ENCODE measurements around the gene CALD1.

GRCh38 chr7:134764365-134764764 is 15.1 kb upstream of the CALD1 start:
- TF ChIP-seq EZH2 (IDR thresholded peaks at IDR 0.05; ENCODE audit: borderline replicate concordance, insufficient read depth, low read length, poor library complexity, severe bottlenecking) (no peak), CTCF (IDR thresholded peaks at IDR 0.05; ENCODE audit: poor library complexity, severe bottlenecking) (no peak), POLR2AphosphoS5 (IDR thresholded peaks at IDR 0.05) (no peak), RAD21 (conservative IDR thresholded peaks at IDR 0.05) (no peak), SMC3 (conservative IDR thresholded peaks at IDR 0.05; ENCODE audit: poor library complexity) (no peak), REST (IDR thresholded peaks at IDR 0.05; ENCODE audit: borderline replicate concordance) (no peak), MXI1 (conservative IDR thresholded peaks at IDR 0.05; ENCODE audit: poor library complexity, severe bottlenecking) (no peak), TAF1 (IDR thresholded peaks at IDR 0.05; ENCODE audit: low read depth) (no peak)
